ENCODE measurements around the gene NOVA1.

Gene NOVA1

DNA sequence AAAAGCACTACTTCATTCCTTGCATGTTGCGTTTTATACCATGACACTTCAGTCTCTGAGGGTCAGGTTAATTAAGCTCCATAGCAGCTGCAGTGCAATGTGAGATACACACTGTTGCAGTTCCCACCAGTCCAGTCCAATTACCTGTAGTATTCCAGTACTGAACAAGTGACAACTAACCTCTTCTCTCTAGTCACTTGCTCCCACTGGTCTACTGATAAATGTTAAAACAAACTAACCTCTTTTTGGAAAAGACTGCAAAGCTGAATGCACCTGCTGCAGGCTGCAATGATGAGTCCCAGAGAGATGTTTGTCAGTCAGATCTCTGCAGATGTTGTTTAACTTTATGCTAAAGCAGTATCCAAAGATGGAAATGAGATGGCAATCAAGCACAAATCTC, 7.9 kb downstream of the NOVA1 start:
- Histone ChIP-seq H3K9ac (ENCODE audit: low read length) (no peak overlapping the region), H3K9me3 (ENCODE audit: control insufficient read depth, low read depth, low read length) (no peaks in the 10 kb centered on the region), H3K4me1 (ENCODE audit: control insufficient read depth, low read depth, low read length) (peaks cover 24% of the 10 kb centered on the region), H3K4me3 (ENCODE audit: low read length) (no peak overlapping the region), H3K27ac (ENCODE audit: low read length) (no peak overlapping the region), H3K27me3 (ENCODE audit: control insufficient read depth, insufficient read depth, low read length) (no peaks in the 10 kb centered on the region), H3K36me3 (ENCODE audit: control insufficient read depth, low read depth, low read length) (peaks cover 4% of the 10 kb centered on the region)

DNA sequence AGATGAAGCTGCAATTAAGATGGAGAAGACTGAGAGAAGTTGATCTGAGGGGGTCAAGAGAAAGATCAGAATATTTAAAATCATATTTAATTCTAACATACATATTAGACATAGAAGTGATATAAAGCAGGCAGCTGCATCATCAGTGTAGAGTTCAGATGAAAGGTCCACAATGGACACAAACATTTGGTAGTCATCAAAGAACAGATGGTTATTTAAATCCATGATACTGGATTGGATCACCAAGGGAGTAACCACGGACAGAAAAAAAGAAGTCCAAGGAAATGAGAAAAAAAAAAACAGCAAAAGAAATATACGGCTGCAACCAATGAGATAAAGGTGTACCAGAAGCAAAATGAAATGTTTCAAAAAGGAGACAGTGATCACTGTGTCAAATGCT, 20.1 kb downstream of the NOVA1 start:
- Histone ChIP-seq H3K27me3 (ENCODE audit: control insufficient read depth, insufficient read depth, low read length) (no peaks in the 10 kb centered on the region), H3K9ac (ENCODE audit: low read length) (no peak overlapping the region), H3K27ac (ENCODE audit: low read length) (no peak overlapping the region), H3K4me3 (ENCODE audit: low read length) (no peak overlapping the region), H3K9me3 (ENCODE audit: control insufficient read depth, low read depth, low read length) (no peaks in the 10 kb centered on the region), H3K36me3 (ENCODE audit: control insufficient read depth, low read depth, low read length) (no peaks in the 10 kb centered on the region), H3K4me1 (ENCODE audit: control insufficient read depth, low read depth, low read length) (no peaks in the 10 kb centered on the region)

DNA sequence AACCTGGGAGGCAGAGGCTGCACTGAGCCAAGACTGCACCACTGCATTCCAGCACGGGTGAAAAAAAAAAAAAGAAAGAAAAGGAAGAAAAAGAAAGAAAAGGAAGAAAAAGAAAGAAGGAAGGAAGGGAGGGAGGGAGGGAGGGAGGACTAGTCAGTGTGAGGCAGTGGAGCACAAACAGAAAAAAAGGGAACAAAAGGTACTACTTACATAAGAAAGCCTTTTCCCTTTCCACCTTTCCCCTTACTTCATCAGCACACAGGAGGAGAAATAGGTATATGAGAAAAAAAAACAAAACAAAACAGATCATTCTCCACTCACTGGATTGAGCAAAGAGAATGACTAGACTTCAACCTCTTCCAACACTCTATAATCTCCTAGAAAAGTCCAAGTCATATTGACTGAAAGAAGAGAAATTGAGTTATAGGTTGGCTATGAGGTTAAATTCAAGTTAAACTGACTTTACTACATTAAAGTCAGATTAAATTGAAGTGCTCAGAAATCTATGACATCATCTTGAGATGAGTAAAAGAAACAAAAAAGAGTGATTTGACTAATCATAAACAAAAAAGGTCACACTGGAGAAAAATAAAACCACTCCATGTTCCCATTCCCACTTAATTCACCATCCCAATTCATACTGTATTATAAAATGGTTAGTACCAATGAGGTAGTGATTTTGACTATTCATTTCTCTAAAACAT, 43.6 kb downstream of the NOVA1 start:
- H3K27me3 ChIP-seq (ENCODE audit: control insufficient read depth, insufficient read depth, low read length), result no peaks in the 10 kb centered on the region
- no peak overlapping the region for H3K4me3 ChIP-seq (ENCODE audit: low read length)
- no peaks in the 10 kb centered on the region for H3K9me3 ChIP-seq (ENCODE audit: control insufficient read depth, low read depth, low read length)
- H3K4me1 ChIP-seq (ENCODE audit: control insufficient read depth, low read depth, low read length), result peaks cover 14% of the 10 kb centered on the region
- no peak overlapping the region for H3K27ac ChIP-seq (ENCODE audit: low read length)
- no peaks in the 10 kb centered on the region for H3K36me3 ChIP-seq (ENCODE audit: control insufficient read depth, low read depth, low read length)
- H3K9ac ChIP-seq (ENCODE audit: low read length), result no peak overlapping the region

DNA sequence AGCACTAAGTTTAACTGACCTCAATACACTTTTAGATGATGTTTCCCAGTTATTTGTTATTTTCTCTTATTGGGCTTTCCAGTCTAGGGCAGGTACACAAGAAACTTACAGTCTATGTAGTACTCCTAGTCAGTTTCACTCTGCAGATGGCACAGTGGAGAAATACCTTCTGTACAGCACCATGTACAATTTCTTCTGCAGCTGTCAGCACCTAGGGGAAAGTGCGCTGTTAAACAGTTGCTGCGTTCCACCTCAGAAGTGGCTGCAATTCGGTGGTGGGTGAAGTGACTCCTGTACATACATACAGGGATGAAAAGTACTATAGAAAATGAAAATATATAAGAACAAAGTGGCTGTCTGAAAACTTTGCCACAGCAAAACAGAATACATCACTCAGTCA, 48.3 kb downstream of the NOVA1 start:
- H3K27me3 ChIP-seq (ENCODE audit: control insufficient read depth, insufficient read depth, low read length), result no peaks in the 10 kb centered on the region
- H3K27ac ChIP-seq (ENCODE audit: low read length), result no peak overlapping the region
- H3K9me3 ChIP-seq (ENCODE audit: control insufficient read depth, low read depth, low read length), result no peaks in the 10 kb centered on the region
- no peak overlapping the region for H3K4me3 ChIP-seq (ENCODE audit: low read length)
- no peaks in the 10 kb centered on the region for H3K36me3 ChIP-seq (ENCODE audit: control insufficient read depth, low read depth, low read length)
- H3K9ac ChIP-seq (ENCODE audit: low read length), result no peak overlapping the region
- H3K4me1 ChIP-seq (ENCODE audit: control insufficient read depth, low read depth, low read length), result peaks cover 11% of the 10 kb centered on the region

DNA sequence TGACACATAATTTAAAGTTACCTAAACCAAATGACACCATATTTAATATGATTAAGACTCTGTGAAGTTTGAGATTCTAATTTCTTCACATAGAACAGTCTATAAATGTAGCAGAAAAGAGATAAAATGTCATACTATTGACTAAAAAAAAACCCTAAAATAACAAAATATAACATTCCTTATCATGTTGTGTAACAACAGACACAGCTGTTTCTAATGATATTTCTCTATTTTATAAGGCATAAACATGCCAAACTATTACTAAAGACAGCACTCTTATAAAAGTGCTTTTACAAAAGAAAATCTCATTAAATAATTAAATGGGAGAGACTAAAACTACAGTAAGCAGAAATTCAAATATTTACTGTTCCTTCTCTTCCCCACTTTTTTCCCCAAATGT, 49.4 kb downstream of the NOVA1 start:
- Histone ChIP-seq H3K4me3 (ENCODE audit: low read length) (no peak overlapping the region), H3K36me3 (ENCODE audit: control insufficient read depth, low read depth, low read length) (no peaks in the 10 kb centered on the region), H3K9me3 (ENCODE audit: control insufficient read depth, low read depth, low read length) (no peaks in the 10 kb centered on the region), H3K4me1 (ENCODE audit: control insufficient read depth, low read depth, low read length) (peaks cover 4% of the 10 kb centered on the region), H3K9ac (ENCODE audit: low read length) (no peak overlapping the region), H3K27me3 (ENCODE audit: control insufficient read depth, insufficient read depth, low read length) (no peaks in the 10 kb centered on the region), H3K27ac (ENCODE audit: low read length) (no peak overlapping the region)

DNA sequence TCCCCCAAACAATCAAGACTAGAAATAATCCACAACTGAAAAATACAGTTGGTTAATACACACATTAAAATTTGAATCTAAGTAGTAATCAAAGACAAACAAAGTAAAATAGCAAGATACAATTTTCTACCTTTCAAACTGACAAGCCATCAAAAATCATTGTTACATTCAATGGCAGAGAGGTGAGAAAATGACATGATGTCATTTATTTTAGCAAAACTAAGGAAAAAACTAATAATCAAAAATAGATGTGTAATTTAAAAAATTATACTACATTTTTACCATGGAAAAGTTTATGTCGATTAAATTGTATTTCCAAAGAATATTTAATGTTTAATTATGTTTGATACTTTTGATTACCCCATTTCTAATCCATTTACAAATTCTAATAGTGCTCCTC, 59.7 kb downstream of the NOVA1 start:
- Histone ChIP-seq H3K4me1 (ENCODE audit: control insufficient read depth, low read depth, low read length) (no peaks in the 10 kb centered on the region), H3K27ac (ENCODE audit: low read length) (no peak overlapping the region), H3K9me3 (ENCODE audit: control insufficient read depth, low read depth, low read length) (peaks cover 10% of the 10 kb centered on the region), H3K27me3 (ENCODE audit: control insufficient read depth, insufficient read depth, low read length) (no peaks in the 10 kb centered on the region), H3K9ac (ENCODE audit: low read length) (no peak overlapping the region), H3K4me3 (ENCODE audit: low read length) (no peak overlapping the region), H3K36me3 (ENCODE audit: control insufficient read depth, low read depth, low read length) (no peaks in the 10 kb centered on the region)

DNA sequence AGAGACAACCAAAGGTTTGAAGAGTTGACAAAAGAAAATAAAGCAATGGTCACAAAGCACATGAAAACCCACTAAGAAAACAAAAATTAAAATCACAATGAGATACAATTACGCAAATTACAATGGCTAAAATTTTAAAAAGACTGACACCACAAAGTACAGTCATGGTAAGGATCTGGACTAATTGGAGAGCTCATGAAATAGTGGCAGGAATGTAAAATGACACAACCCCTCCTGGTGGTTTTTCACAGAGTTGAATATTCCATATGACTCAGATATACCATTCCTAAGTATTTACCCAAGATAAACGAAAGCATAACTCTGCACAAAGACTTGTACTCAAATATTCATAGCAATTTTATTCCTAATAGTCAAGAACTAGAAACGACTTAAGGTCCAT, 65.9 kb downstream of the NOVA1 start:
- Histone ChIP-seq H3K9me3 (ENCODE audit: control insufficient read depth, low read depth, low read length) (no peaks in the 10 kb centered on the region), H3K4me1 (ENCODE audit: control insufficient read depth, low read depth, low read length) (peaks cover 8% of the 10 kb centered on the region), H3K4me3 (ENCODE audit: low read length) (no peak overlapping the region), H3K27me3 (ENCODE audit: control insufficient read depth, insufficient read depth, low read length) (no peaks in the 10 kb centered on the region), H3K27ac (ENCODE audit: low read length) (no peak overlapping the region), H3K9ac (ENCODE audit: low read length) (no peak overlapping the region), H3K36me3 (ENCODE audit: control insufficient read depth, low read depth, low read length) (no peaks in the 10 kb centered on the region)

DNA sequence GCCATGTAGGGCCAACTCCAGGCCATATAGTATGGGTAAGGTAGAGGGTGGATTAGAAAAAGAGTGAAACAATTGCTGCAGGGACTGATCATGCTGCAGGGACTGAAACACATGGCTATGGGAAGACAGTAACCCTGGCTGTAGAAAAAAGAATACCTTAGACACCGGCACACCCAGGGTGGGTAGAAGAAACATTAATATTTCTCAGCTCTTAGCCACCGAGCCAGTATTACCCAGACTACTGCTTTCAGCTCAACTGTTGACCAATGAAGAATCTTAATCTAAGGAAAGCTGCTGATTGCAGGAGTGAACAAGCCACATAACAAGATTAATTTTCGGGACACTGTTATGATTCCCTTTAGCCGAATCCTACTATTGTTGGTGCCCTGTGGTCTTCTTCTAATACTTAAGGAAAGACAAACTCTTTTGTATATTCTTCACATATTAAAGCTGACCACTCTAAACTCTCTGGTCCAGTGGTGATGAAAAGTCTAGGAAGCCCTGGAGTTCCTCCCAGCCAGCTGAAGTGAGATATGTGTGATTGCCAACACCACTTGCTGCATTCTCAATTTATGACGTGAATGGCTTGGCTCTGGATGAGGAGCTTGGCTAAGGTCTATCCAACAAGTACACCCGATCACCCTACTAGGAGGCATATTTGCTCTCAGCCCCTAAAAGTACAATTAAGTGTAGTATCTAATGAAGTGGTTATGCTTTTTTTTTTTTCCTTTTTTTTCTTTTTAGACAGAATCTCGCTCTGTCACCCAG, 69.2 kb downstream of the NOVA1 start:
- Histone ChIP-seq H3K27ac (ENCODE audit: low read length) (no peak overlapping the region), H3K9ac (ENCODE audit: low read length) (no peak overlapping the region), H3K9me3 (ENCODE audit: control insufficient read depth, low read depth, low read length) (no peaks in the 10 kb centered on the region), H3K4me3 (ENCODE audit: low read length) (no peak overlapping the region), H3K4me1 (ENCODE audit: control insufficient read depth, low read depth, low read length) (peaks cover 8% of the 10 kb centered on the region), H3K27me3 (ENCODE audit: control insufficient read depth, insufficient read depth, low read length) (no peaks in the 10 kb centered on the region), H3K36me3 (ENCODE audit: control insufficient read depth, low read depth, low read length) (no peaks in the 10 kb centered on the region)

DNA sequence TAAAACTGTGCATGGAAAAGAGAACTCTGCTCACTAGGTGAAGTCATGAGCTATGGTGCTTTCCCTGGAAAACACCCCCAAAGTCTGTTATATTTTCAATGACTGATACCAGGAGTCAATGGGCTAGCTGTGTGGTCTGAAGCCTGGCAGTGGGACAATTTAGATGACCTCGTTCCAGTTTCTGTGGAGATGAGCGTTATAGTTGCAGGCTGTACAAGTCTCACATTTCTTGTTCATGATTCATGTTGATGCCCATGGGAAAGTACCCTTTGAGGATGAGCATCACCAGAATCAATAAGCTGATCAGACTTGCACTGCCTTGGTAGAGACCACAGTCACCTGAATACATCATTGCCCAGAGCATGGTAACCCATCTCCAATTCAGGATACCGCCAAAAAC, 70.7 kb downstream of the NOVA1 start:
- Histone ChIP-seq H3K9me3 (ENCODE audit: control insufficient read depth, low read depth, low read length) (no peaks in the 10 kb centered on the region), H3K4me3 (ENCODE audit: low read length) (no peak overlapping the region), H3K27ac (ENCODE audit: low read length) (no peak overlapping the region), H3K27me3 (ENCODE audit: control insufficient read depth, insufficient read depth, low read length) (no peaks in the 10 kb centered on the region), H3K9ac (ENCODE audit: low read length) (no peak overlapping the region), H3K4me1 (ENCODE audit: control insufficient read depth, low read depth, low read length) (peaks cover 9% of the 10 kb centered on the region), H3K36me3 (ENCODE audit: control insufficient read depth, low read depth, low read length) (no peaks in the 10 kb centered on the region)

DNA sequence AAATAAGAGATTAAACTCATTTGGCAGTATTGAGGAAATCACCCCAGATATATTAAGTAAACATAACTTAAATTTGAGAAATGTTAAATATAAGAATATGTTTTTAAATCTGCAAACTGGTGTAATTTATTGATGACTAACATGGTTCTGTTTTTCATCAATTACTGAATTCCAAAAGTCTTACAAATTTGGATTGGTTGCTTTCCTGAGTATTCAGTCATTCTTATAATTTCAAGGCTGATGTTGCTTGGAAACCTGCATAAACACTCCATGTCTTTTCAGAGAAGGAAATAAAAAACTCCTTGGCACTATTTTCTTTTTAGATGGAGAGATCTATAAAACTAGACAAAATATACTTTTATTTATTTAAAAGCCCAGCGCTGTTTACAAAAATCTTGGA, 71.7 kb downstream of the NOVA1 start:
- no peak overlapping the region for H3K27ac ChIP-seq (ENCODE audit: low read length)
- no peaks in the 10 kb centered on the region for H3K27me3 ChIP-seq (ENCODE audit: control insufficient read depth, insufficient read depth, low read length)
- no peak overlapping the region for H3K9ac ChIP-seq (ENCODE audit: low read length)
- no peaks in the 10 kb centered on the region for H3K9me3 ChIP-seq (ENCODE audit: control insufficient read depth, low read depth, low read length)
- H3K4me3 ChIP-seq (ENCODE audit: low read length), result no peak overlapping the region
- H3K4me1 ChIP-seq (ENCODE audit: control insufficient read depth, low read depth, low read length), result peaks cover 3% of the 10 kb centered on the region
- H3K36me3 ChIP-seq (ENCODE audit: control insufficient read depth, low read depth, low read length), result no peaks in the 10 kb centered on the region

DNA sequence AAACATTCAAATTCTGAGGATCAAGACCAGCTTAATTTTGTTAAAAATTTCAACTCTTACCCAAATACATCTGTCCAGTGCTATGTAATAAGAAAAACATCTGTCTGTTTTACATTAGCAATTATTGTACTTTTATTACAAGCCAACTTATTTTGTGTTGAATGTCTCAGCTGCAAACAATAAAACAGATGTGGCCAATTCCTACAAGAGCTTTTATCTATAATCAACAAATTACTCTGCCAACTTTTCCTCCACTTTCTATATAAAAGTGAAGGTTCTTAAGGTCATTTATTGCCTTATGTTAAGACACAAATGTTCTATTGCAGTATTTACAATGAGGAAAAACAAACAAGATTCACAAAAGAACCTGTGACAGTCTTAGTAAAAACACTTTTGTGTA, 72.7 kb downstream of the NOVA1 start:
- Histone ChIP-seq H3K4me3 (ENCODE audit: low read length) (no peak overlapping the region), H3K27ac (ENCODE audit: low read length) (no peak overlapping the region), H3K9me3 (ENCODE audit: control insufficient read depth, low read depth, low read length) (no peaks in the 10 kb centered on the region), H3K4me1 (ENCODE audit: control insufficient read depth, low read depth, low read length) (peaks cover 8% of the 10 kb centered on the region), H3K27me3 (ENCODE audit: control insufficient read depth, insufficient read depth, low read length) (no peaks in the 10 kb centered on the region), H3K36me3 (ENCODE audit: control insufficient read depth, low read depth, low read length) (no peaks in the 10 kb centered on the region), H3K9ac (ENCODE audit: low read length) (no peak overlapping the region)

DNA sequence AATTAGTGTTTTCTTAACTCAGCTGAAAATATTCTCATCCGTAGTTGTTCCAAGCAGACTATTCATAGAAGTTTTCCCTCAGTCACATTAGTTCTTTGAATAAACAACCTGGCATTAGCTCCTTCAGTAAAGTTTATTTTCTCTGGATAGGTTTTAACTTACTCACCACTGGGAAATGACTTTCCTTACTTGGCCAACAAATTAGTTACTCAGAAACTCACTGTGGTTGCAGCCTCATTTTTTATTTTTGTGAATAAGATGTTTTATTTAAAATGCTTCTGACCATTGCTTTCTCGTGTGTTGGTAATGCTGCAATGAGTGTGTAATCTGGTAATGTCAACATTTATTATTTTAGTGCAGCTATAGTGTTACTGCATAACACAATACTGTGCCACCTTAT, 74.9 kb downstream of the NOVA1 start:
- Histone ChIP-seq H3K36me3 (ENCODE audit: control insufficient read depth, low read depth, low read length) (no peaks in the 10 kb centered on the region), H3K4me1 (ENCODE audit: control insufficient read depth, low read depth, low read length) (peaks cover 8% of the 10 kb centered on the region), H3K9me3 (ENCODE audit: control insufficient read depth, low read depth, low read length) (no peaks in the 10 kb centered on the region), H3K4me3 (ENCODE audit: low read length) (no peak overlapping the region), H3K9ac (ENCODE audit: low read length) (no peak overlapping the region), H3K27me3 (ENCODE audit: control insufficient read depth, insufficient read depth, low read length) (no peaks in the 10 kb centered on the region), H3K27ac (ENCODE audit: low read length) (no peak overlapping the region)
